HG03196 (cell line): ENCODE data around the gene SLC30A9.

ENCODE experiments used
- ATAC-seq: cut with Tn5 transposase; IDR thresholded peaks from one replicate; pipeline ENCODE4 v1.9.1; 2021; ENCODE audit not compliant: unreplicated experiment

Gene SLC30A9

DNA sequence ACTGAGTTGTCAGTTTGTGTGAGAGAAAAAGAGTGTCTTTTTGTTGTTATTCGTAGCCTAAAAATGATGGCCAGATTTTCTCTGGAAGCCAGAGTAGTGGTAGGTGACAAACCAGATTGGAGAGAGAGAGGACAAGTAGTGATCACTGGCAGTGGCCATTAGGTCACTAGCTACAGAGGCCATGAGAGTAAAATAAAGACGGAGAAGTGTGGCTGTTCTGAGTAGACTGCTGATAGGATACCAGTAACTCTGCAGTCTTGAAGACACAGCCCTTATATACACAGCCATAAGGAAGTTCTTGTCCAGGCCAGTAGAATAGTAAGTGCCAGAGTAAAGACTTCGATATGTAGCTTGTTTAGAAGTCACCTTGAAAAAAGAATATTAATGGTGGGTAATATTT, 7.7 kb downstream of the SLC30A9 start:
- ATAC-seq: no peak

DNA sequence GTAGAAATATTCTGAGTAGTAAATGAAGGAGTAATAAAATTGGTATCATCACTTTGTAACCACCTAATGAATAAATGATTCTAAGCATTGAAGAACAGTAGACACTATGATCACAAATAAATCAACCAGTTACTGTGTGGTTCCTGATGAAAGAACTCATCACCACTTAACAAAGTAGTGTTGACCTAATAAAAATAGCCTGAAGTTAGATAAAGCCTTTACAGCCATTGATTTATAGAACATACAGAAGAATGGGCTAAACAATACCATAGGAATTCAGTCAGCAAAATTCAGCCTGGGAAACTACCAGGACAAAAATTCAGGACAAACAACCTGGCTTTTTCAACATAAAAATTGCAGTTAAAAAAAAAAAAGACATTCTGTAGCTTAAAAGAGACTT, 9.0 kb downstream of the SLC30A9 start:
- ATAC-seq: no peak

DNA sequence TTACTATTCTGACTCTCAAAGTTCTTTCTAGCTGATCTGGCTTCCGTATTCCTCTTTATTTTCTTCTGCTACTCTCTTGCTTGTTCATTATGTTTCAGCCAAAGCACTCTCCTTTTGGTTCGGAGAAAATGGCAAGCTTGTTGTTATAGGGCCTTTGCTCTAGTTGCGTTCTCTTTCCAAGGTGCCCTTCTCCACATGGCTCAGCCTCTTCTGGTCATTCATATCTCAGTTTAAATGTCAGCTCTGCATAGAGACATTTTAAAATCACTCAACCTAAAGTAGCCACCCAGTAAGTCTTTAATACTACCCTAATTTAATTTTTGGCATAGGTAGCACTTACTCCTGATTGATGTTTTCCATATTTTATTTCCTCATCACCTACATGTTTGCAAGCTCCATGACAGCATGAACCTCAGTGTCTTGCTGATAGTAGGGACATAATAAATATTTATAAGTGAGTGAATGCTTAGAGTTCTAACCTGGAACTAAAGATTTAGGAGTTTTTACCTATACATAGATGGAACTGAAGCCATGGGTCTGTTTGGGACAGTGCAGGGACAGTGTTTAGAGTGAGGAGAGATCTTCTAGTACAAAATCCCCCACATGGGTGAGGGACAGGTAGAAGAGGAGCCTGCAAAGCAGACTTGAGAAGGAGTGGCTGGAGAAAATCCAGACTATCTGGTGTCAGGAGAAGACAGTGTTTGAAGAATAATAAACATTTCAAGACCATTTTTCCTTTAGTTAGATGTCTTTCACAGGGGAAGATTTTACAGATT, 17.9 kb downstream of the SLC30A9 start:
- no peak for ATAC-seq

- ATAC-seq: no peak
Observed at GRCh38 chr4:42015438-42015837, 25.1 kb downstream of the SLC30A9 start.

DNA sequence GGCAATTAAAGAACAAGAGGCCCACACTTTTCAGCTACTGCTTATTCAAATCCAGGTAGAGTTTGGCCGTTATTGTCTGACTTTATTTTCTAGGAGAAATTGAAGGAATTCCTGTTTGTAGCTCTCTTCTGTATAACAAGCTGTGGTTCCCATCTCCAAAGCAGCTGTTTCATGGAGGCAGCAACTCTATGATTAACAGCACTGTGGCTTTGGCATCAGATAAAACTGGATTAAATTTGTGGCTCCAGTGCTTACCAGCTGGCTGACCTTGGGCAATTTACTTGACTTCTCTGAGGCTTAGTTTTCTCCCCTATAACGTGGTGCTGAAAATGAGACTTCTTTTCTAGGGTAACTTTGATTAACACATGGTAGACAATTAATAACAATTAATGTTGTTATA, 28.1 kb downstream of the SLC30A9 start:
- no peak for ATAC-seq

- no peak for ATAC-seq
Observed at GRCh38 chr4:42048394-42048793, 58.1 kb downstream of the SLC30A9 start.

GRCh38 chr4:42050516-42051249, 60.4 kb downstream of the SLC30A9 start:
- no peak for ATAC-seq

DNA sequence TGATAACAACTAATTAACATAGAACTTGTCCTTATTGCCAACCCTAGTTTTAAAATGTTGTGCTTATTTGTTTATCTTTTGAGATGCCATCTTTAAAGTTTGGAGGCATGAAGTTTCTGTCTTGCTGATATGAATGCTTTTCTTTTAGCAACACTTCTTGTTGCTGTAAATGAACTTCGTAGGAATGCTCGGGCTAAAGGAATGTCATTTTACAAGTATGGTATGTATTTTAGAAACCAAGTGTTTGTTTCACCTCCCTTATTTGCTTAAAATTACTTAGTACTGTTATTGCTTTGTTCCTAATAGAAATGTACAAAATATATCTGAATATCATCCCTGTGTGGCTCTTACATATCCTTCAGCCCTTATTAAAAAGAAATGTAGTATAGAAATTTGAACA, 76.1 kb downstream of the SLC30A9 start:
- no peak for ATAC-seq

DNA sequence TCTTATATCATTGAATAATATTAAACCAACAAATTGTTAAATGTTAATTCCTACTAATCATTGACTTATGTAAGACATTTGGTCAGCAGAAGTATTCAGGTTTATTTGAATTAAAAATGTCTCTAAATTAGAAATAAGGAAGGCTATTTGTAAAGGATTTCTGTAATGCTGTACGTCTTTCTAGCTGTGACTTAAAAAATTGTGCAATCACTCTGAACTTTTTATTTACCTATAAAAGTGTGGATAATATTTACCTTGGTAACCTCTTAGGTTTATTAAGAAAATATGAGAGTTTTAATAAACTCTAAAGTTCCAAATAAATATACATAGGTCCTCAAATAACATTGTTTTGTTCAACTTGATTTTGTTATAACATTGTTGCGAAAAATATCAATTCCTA, 76.9 kb downstream of the SLC30A9 start:
- ATAC-seq: no peak

DNA sequence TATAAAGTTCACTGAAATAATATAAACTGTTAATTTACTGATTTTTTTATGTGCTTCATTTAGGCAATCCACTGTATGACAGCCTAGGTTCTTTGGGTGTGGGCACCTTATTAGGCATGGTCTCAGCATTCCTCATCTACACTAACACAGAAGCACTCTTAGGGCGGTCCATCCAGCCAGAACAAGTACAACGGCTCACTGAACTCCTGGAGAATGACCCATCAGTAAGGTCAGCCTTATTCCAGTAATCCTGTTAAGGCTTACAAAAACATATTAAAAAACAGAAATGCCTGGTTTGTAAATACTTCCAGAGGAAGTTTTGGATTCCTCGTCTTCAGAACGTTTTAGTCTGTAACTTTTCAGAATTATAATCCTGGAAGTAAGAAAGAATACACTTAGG, 80.1 kb downstream of the SLC30A9 start:
- ATAC-seq: no peak

GRCh38 chr4:42074294-42074693, 84.0 kb downstream of the SLC30A9 start:
- no peak for ATAC-seq

DNA sequence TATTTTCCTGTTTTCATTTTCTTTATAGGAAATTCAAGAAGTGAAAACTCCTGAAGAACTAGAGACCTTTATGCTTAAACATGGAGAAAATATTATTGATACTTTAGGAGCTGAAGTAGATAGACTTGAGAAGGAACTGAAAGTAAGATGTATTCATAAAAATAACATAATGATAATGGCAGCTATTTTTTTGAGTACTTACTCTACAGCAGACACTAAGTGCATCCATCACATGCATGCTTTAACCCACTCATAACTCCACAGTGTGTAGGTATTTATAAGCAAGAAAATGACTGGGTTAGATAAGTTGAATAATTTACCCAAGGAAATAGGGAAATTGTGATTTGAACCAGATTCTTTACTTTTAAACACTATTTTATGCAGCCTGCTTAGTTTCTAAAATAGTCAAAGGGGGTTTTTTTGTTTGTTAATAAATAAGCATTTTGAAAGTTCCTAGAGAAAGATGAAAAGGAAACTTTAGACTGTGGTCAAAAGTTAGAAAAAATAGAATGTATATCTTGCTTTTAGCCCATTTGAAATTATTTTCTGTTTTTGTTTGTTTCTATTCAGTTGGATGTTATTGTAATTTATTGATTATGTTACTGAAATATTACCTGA, 88.0 kb downstream of the SLC30A9 start:
- ATAC-seq: peak; percentile 79

DNA sequence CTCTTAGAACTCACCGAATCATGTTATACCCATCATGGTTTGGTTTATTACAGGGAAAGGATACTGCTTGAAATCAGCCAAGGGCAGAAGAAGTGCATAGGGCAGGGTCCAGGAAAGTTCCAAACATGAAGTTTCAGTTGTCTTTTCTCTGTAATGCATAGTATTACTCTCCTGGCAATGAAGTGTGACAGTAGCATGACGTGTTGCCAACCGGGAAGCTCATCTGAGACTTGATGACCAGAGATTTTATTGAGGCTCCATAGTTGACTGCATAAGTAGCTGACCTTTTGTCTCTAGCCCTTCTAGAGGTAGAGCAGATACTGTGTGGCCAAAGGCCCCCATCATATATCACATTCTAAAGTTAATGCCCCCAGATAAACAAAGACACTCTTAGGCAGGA, 90.0 kb downstream of the SLC30A9 start:
- peak; percentile 73 for ATAC-seq

DNA sequence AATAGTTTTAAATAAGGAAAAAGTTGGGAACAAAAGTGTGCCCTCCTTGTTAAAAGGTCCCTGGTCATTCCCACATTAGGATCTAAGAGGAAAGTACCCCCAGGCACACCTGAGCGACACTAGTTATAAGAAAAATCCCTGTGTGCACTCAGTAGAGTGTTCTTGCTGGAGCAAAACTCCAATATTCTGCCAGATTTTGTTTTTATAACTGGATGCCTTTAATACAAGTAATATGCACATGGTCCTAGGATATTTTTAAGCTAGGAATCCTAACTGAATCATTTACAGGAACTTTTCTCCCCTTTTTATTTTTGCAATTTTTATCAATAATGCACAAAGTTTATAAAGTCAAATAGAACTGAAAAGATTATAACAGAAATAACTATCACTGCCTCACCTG, 93.5 kb downstream of the SLC30A9 start:
- no peak for ATAC-seq

DNA sequence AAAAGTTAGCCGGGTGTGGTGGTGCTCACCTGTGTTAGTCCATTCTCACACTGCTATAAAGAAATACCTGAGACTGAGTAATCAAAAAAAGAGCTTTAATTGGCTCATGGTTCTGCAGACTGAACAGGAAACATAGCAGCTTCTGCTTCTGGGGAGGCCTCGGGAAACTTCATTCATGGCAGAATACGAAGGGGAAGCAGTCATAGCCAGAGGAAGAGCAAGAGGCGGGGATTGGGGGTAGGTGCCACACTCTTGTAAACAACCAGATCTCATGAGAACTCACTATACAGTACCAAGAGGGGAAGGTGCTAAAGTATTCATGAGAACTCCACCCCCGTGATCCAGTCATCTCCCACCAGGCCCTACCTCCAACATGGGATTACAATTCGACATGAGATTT, 98.1 kb downstream of the SLC30A9 start:
- ATAC-seq: no peak

DNA sequence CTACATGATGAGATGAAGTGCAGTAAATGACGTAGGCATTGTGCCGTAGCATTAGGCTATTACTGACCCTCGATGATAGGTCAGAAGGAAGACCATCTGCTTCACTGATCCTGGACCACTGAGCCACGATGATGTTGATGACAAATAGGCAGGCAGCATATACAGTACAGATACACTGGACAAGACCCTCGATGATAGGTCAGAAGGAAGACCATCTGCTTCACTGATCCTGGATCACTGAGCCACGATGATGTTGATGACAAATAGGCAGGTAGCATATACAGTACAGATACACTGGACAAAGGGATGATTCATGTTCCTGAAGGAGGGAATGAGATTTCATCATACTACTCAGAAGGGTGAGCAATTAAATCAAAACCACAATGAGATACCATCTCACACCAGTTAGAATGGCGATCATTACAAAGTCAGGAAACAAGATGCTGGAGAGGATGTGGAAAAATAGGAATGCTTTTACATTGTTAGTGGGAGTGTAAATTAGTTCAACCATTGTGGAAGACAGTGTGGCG, 111.2 kb downstream of the SLC30A9 start:
- no peak for ATAC-seq

DNA sequence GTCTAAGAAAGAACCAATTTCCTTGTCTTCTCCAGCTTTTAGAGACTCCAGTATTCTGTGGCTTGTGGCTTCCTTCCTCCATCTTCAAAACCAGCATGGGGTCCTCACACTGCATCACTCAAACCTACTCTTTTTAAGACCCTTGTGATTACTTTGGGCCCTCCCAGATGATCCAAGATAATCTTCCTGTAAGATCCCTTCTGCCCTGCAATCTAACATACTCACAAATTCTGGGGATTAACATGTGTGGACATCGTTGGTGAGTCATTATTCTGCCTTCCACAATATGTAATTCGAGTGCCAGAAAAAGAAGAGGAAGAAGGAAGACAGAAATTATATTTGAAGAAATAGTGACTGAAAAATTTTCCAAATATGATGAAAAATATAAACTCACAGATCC, 114.2 kb downstream of the SLC30A9 start:
- ATAC-seq: no peak

DNA sequence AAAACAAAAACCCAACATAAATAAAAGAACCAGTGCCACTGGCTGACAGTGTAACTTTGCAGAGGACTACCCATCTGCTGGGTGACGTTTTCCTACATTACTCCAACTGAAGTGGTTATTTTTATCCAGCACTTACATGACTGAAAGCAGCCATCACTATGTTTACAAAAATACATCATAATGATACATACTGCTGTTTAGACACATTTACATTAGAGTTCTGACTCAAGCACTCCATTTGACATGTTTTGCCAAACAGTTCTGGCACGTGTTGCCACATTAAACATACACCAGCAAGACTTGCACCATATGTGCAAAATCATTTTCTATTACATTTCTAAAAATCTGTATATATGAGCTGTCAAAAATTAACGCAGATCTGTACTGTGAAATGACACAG, 122.5 kb downstream of the SLC30A9 start:
- ATAC-seq: no peak

DNA sequence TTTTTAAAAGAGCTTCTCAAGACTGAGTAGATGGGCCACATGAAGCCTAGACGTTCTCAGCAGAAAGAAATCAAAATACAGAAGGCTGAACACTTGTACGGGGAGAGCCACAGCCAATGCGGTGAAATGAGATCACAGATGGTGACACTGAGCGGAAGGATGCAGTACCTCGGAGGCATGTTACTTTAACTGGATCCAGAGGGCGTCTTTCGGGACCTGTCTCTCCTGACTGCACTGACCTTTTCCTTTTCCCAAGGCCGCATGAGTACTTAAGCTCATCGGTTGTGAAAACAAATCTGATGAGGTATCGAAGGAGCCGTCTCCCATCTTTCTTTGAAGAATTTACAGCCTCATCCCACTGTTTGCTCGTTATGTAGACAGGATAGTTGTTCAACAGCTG, 129.6 kb downstream of the SLC30A9 start:
- no peak for ATAC-seq

DNA sequence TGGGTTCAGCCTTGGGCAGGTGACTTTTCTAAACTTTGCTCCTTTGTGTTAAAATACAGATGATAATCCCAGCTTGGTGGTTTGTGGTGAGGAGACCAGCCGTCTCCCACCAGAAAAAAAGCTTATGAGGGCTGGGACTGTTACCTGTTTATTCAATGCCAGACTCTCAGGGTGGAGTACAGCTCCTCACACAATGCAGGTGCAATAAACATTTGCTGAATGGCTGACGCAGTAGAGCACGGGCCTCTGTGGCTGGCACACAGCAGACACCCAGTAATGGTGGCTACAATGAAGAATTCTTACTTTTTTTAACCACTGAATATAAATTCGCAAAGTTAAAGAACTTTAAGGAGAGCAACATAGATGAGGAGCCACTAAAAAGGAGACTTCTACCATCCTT, 131.9 kb downstream of the SLC30A9 start:
- no peak for ATAC-seq

DNA sequence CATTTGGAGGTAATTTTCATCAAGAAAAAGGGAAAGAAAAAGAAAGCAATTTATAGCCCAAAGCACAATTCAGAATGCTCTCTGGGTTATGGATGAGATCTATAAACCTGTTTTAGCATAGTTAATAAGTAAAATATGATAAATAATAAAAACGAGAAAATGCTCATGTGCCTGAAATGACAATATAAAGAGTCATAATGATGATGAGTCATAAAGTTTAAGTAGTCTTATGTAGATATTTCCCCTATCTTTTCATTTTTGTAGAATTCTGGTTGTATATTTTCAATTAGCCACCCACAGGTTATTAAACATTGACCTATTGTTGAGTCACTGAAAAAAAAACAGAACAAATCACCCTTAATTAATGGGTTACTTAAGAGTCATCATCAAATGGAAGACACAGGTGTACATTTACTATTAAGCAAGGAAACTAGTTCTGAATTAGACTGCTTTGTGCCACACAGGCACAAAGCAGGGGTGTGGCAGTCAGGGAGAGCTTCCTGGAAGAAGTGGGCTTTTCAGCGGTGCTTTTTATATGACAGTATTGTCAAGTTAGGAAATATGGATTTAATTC, 132.8 kb downstream of the SLC30A9 start:
- ATAC-seq: no peak

- ATAC-seq: no peak
Observed at GRCh38 chr4:42132099-42132498, 141.8 kb downstream of the SLC30A9 start.
